Prostate gland (tissue), 2 donors: Measurements from ENCODE around the gene ATRN. TPM values are rescaled to one million over a fixed set of nuclear protein-coding genes. Genes with fewer than 3 reads are reported as not detected.
A peak's percentile ranks its signal among the peaks of the same experiment; 100 is the strongest.

Experiments used
- DNase-seq: peaks from one replicate; pipeline ENCODE4 v3.0.0-alpha.2; 2019; ENCODE audit warnings: low spot score
- H3K27ac ChIP-seq, 2 donors: fragments of 200-600 bp; sonication (generic); 2 replicates each; pipeline ENCODE4 v1.5.1; 2017 to 2019
- H3K27me3 ChIP-seq: fragments of 200-600 bp; sonication (generic); replicated peaks from 2 replicates; pipeline ENCODE4 v1.5.1; 2019; ENCODE audit not compliant: insufficient read depth
- H3K36me3 ChIP-seq, 2 donors: fragments of 200-600 bp; sonication (generic); 1 replicate in 1 of 2; 2 replicates in 1 of 2; pipeline versions ENCODE4 v1.5.1 to v1.8.1; 2017 to 2019
- H3K4me1 ChIP-seq: fragments of 200-600 bp; sonication (generic); replicated peaks from 2 replicates; pipeline ENCODE4 v1.5.1; 2019
- H3K4me3 ChIP-seq, 2 donors: fragments of 200-600 bp; sonication (generic); 2 replicates each; pipeline ENCODE4 v1.5.1; 2017 to 2019
- H3K9me3 ChIP-seq: fragments of 200-600 bp; sonication (generic); 2 replicates; pipeline ENCODE4 v1.5.1; 2017
- CTCF ChIP-seq, 4 experiments: fragments of 200-600 bp in 2 of 4; fragments of 450-650 bp in 2 of 4; sonication (generic) in 2 of 4; IDR thresholded peaks; 1 replicate in 3 of 4; 2 replicates in 1 of 4; pipeline ENCODE4 v1.5.1; 2016 to 2019; ENCODE audit warnings: antibody characterized with exemption in 4 of 4, mild to moderate bottlenecking in 2 of 4, moderate library complexity in 2 of 4
- POLR2A ChIP-seq: fragments of 450-650 bp; IDR thresholded peaks from one replicate; pipeline ENCODE4 v1.6.1; 2016; ENCODE audit warnings: antibody characterized with exemption, mild to moderate bottlenecking
- POLR2AphosphoS5 ChIP-seq: sonication (generic); formaldehyde crosslinking; IDR thresholded peaks from one replicate; pipeline ENCODE4 v1.6.1; 2017; ENCODE audit warnings: antibody characterized with exemption
- WGBS: methylation state at CpG from one replicate; pipeline ENCODE4 v1.1.5; 2018; 5-methylcytosine and 5-hydroxymethylcytosine counted together
- intact Hi-C: fragments of 100-400 bp; cut with DNase I; formaldehyde crosslinking; loops from one replicate; pipeline ENCODE4 v1.14.2; 2022
- total RNA-seq, 2 donors: library from RNA; depleted of rRNA; stranded (reverse); fragments of >200 nt; gene quantifications; one replicate each; pipeline ENCODE4 v1.1.0, GENCODE V29; 2016

ATRN gene
- total RNA-seq, 2 donors from 2014 or later = 34.6 to 38.1 TPM

- intact Hi-C loops = no loop called here
- Histone ChIP-seq H3K36me3 (no peaks in the 10 kb centered on the region), H3K4me1 (no peaks in the 10 kb centered on the region), H3K4me3 (no peak overlapping the region), H3K27me3 (no peaks in the 10 kb centered on the region), H3K27ac (no peak overlapping the region), H3K9me3 (no peaks in the 10 kb centered on the region)
- TF ChIP-seq POLR2AphosphoS5 (peak; percentile 28), POLR2A (no peak)
- 41% methylated on average over 1 of the region's 1 CpG for WGBS
- peak; percentile 20 for DNase-seq
Observed at GRCh38 chr20:3545401-3545925, 74.6 kb downstream of the ATRN start.

GRCh38 chr20:3547906-3548305 lies 77.1 kb downstream of the ATRN start:
- 48% methylated on average over 1 of the region's 1 CpG for WGBS
- no peaks in the 10 kb centered on the region for H3K4me1 ChIP-seq
- no peak overlapping the region for H3K27ac ChIP-seq
- no peaks in the 10 kb centered on the region for H3K36me3 ChIP-seq
- intact Hi-C loops = no loop called here
- TF ChIP-seq POLR2AphosphoS5 = no peak
- TF ChIP-seq POLR2A = no peak
- TF ChIP-seq CTCF (IDR thresholded peaks at IDR 0.05) = no peak
- DNase-seq = no peak
- no peaks in the 10 kb centered on the region for H3K27me3 ChIP-seq
- H3K4me3 ChIP-seq = no peak overlapping the region
- H3K9me3 ChIP-seq = no peaks in the 10 kb centered on the region

GRCh38 chr20:3550837-3551236 lies 80.0 kb downstream of the ATRN start:
- TF ChIP-seq CTCF (IDR thresholded peaks at IDR 0.05) (no peak), POLR2AphosphoS5 (no peak), POLR2A (no peak)
- DNase-seq = no peak
- 27% methylated on average over 1 of the region's 1 CpG for WGBS
- Histone ChIP-seq H3K9me3 (no peaks in the 10 kb centered on the region), H3K4me1 (no peaks in the 10 kb centered on the region), H3K36me3 (no peaks in the 10 kb centered on the region), H3K27ac (no peak overlapping the region), H3K4me3 (no peak overlapping the region), H3K27me3 (no peaks in the 10 kb centered on the region)
- intact Hi-C loops = no loop called here

GRCh38 chr20:3551681-3552434 lies 81.0 kb downstream of the ATRN start:
- intact Hi-C loops = no loop called here
- DNase-seq = no peak
- H3K36me3 ChIP-seq = no peaks in the 10 kb centered on the region
- H3K4me1 ChIP-seq = no peaks in the 10 kb centered on the region
- no peak overlapping the region for H3K27ac ChIP-seq
- no peaks in the 10 kb centered on the region for H3K9me3 ChIP-seq
- no peaks in the 10 kb centered on the region for H3K27me3 ChIP-seq
- no peak overlapping the region for H3K4me3 ChIP-seq
- TF ChIP-seq CTCF (IDR thresholded peaks at IDR 0.05) (no peak), POLR2A (no peak), POLR2AphosphoS5 (no peak)

- Histone ChIP-seq H3K27me3 (no peaks in the 10 kb centered on the region), H3K4me1 (no peaks in the 10 kb centered on the region), H3K36me3 (no peaks in the 10 kb centered on the region), H3K9me3 (no peaks in the 10 kb centered on the region), H3K4me3 (no peak overlapping the region), H3K27ac (no peak overlapping the region)
- 40% methylated on average over 3 of the region's 3 CpGs for WGBS
- intact Hi-C loops = no loop called here
- TF ChIP-seq POLR2AphosphoS5 = no peak
- TF ChIP-seq CTCF (IDR thresholded peaks at IDR 0.05) = no peak
- no peak for TF ChIP-seq POLR2A
- no peak for DNase-seq
Observed at GRCh38 chr20:3553663-3554062, 82.8 kb downstream of the ATRN start.
